GM13977 (cell line): Measurements from ENCODE around the gene UBAC1.

Experiments
- DNase-seq: peaks from one replicate; pipeline ENCODE4 v3.0.0; 2012; ENCODE audit warnings: low spot score
- in situ Hi-C: fragments of 300-500 bp; cut with MboI; formaldehyde crosslinking; loops from one replicate; pipeline ENCODE4 v1.12.0; 2022; ENCODE audit warnings: low sequenced_read_pairs, low pct_unique_long_range_greater_than_20kb, mixed read lengths, inconsistent platforms; ENCODE audit not compliant: unreplicated experiment
- TF ChIP-seq, protein P1 (sequence below): IDR thresholded peaks from 2 replicates; pipeline ENCODE4 v1.5.1; 2012; ENCODE audit warnings: mild to moderate bottlenecking, control low read depth; ENCODE audit not compliant: insufficient read depth; ENCODE audit errors: extremely low read depth, missing control alignments

Gene UBAC1

DNA sequence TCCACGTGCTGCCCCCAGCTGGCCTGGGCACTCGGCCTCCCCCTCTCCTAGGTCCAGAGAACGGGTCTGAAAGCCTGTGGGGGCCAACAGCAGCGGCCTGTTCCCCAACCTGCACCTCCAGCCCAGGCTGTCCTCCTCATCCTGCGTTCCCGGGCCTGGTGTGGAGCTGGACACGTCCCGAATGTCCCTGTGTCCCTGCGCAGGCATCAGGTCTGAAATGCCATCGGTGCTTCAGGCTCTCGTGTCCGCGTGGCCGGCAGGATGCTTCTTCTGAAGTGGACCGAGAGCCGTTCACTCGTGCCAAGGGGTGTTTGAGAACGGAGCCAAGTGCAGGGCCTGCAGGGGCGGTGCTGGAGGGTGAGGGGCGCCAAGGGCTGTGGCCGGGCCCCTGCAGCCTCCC lies 24.7 kb upstream of the UBAC1 start:
- TF ChIP-seq, protein P1, sequence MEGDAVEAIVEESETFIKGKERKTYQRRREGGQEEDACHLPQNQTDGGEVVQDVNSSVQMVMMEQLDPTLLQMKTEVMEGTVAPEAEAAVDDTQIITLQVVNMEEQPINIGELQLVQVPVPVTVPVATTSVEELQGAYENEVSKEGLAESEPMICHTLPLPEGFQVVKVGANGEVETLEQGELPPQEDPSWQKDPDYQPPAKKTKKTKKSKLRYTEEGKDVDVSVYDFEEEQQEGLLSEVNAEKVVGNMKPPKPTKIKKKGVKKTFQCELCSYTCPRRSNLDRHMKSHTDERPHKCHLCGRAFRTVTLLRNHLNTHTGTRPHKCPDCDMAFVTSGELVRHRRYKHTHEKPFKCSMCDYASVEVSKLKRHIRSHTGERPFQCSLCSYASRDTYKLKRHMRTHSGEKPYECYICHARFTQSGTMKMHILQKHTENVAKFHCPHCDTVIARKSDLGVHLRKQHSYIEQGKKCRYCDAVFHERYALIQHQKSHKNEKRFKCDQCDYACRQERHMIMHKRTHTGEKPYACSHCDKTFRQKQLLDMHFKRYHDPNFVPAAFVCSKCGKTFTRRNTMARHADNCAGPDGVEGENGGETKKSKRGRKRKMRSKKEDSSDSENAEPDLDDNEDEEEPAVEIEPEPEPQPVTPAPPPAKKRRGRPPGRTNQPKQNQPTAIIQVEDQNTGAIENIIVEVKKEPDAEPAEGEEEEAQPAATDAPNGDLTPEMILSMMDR, result no peak
- no peak for DNase-seq
- in situ Hi-C loops, result no loop called here

DNA sequence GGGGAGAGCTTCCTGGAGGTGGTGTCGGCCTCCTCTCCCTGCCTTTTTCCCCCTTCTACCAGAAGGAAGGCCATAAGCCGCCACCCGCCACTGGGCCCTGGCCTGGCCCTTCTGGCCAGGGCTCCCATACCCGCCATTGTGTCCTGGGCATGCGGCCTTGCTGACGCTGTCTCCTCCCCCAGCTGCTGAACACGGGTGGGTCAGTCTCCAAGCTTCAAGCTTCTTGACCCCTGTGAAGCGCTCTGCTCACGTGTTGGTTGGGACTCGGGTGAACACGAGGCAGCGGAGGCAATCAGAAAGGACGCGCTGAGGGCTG lies 24.2 kb upstream of the UBAC1 start:
- in situ Hi-C loops, result no loop called here
- no peak for DNase-seq

DNA sequence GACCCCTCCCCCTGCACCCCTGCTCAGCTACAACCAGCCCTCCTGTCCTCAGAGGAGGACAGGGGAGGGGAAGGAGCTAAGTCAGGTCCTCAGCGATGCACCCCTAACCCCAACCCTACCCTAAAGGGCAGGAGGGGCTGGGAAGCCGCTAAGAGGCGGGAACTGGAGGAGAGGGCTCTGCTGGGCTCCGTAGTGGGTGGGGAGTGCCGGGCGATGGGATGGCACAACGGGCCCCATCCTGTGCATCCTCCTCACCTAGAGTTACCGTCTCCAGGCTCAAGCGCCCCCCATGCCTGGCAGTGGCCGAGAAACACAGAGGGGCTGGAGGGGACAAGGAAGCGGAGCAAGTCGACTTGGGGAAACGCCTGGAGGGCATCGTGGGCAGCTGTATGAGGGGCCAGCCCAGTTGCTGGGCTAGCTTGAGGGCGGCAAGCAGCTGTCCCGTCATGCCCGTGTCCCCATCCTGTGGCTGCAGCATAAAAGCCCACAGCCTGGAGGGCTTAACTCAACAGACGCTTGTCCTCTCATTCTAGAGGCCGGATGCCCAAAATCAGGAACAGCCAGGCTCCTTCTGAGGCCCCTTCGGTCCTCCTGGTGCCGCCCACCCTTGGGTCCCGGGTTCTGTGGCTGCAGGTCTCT lies 23.0 kb upstream of the UBAC1 start:
- DNase-seq, result no peak
- TF ChIP-seq, protein P1, result no peak
- in situ Hi-C loops, result no loop called here

More for the DNA sequence above, 24.2 kb upstream of the UBAC1 start:
- TF ChIP-seq, protein P1, result no peak

DNA sequence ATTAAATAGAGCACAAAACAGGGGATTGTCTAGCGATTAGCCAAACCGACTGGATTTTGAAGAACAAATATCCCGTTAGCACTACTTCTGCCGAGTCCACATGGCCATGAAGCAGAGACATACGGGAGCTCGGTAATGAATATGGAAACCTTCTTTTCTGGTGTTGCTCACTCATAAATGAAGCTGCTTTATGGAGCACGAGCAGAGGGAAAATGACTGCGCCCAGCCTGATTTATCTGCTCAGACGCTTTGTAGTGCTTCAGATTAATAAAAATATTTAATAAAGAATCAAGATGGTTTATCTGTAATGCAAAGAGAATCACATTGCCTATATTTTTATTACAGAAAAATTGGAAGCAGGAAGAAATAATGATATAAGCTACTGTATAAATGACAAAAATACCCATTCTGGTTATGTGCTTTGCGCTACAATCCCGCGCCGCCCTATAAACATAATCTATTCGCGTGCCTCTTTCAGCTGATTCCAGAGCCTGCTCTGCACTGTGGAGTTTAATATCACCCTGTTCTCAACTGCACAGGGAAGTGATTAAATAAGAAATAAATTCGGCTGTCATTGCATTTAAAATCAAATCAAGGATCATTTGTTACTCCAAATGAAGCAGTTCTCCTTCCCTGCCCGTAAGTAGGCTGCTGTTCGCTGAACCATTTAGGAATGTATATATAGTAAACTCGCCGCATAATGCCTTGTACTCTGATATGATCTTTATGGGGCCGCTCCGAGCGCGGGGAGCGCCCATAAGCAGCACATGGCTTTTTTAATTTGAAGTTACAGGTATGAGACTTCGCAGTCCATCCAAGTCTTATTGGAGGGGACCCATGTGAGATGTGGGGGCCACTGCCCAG lies 22.3 kb upstream of the UBAC1 start:
- no peak for DNase-seq
- in situ Hi-C loops, result no loop called here
- TF ChIP-seq, protein P1, result no peak

DNA sequence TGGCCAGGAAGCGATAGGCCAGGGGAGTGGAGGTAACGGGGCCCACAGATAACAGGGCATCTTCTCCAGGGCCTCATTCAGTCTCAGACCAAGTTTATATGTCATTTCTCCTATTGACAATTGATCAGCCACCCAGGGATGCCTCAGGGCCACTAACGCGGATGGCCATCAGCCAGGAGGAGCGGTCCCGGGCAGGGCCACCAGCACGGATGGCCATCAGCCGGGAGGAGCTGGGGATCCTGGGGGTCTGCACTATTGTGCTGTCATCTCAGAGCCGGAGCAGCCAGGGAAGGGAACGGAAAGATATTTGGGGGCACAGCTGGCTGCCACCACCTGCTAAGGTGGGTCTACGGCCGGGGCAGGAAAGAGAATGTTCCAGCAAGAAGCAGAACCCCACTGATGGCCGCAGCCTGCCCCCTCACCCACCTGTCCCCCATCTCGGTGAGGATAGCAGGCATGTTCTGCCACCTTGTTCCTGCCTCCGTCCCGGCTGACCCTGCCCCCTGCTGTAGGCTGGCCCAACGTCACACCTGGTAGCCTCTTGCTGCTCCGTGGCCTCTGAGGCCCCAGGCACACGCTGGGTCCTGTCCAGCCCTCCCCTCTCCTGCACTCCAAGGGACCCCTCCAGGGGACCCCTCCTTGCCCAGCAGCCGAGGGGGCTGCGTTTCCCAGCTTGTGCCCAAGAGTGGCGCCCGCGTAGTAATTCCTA lies 21.5 kb upstream of the UBAC1 start:
- TF ChIP-seq, protein P1, result no peak
- in situ Hi-C loops, result no loop called here
- DNase-seq, result no peak

DNA sequence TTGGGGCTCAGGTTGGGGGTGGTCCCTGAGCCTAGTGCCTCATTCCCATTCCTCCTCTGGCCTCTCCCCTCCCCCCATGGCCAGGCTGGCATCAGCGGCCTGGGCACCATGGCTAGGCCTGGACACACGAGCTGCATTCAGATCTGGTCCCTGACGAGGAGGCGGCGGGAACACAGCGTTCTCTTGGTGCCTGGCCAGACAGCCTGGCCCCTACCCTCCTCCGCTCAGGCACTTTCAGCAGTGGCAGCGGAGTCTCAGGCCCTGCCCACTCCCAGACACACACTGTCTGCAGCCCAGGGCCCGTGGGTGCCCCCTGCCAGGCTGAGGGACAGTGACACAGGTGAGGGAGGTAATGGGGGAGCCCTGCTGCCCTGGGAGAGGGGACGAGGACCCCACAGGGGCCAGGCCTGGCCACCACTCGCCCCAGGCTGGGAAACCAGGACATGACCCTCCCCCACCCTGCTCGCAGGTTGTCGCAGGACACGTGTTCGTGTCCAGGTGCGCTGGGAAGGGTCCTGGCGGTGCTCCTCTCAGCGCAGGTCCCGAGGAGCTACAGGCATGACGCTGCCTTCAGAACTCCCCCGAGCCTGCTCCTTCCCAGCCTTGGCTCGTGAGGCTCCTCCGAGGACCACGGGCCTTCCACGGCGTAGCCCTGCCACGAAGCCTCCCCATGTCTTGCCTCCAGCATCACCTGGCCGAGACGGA lies 19.9 kb upstream of the UBAC1 start:
- in situ Hi-C loops, result no loop called here
- no peak for DNase-seq
- TF ChIP-seq, protein P1, result no peak
